Stomach (tissue), 9 donors: ENCODE measurements around the gene UNC45A. TPM values are rescaled to one million over a fixed set of nuclear protein-coding genes. Genes with fewer than 3 reads are reported as not detected.
"Not testable (repeated sequence)": the region's sequence is repeated elsewhere in the genome, so short reads cannot be mapped to it uniquely, and the experiment has no call there.

Experiments
- DNase-seq, 2 donors: peaks; one replicate each; pipeline versions ENCODE4 v3.0.0 to v3.0.0-alpha.2; 2013 to 2019
- H3K27ac ChIP-seq, 5 donors: fragments of 200-600 bp in 4 of 5; sonication (generic) in 4 of 5; one replicate each; pipeline ENCODE4 v1.5.1; 2013 to 2019; ENCODE audit warnings: mild to moderate bottlenecking in 1 of 5, moderate library complexity in 1 of 5
- H3K27me3 ChIP-seq, 3 donors: fragments of 200-600 bp; sonication (generic); one replicate each; pipeline ENCODE4 v1.5.1; 2017 to 2019; ENCODE audit warnings: mixed run types in 1 of 3
- H3K36me3 ChIP-seq, 4 donors: fragments of 200-600 bp; sonication (generic); 1 replicate in 3 of 4; 2 replicates in 1 of 4; pipeline ENCODE4 v1.5.1; 2016 to 2019
- H3K4me1 ChIP-seq, 4 donors: fragments of 200-600 bp; sonication (generic); one replicate each; pipeline ENCODE4 v1.5.1; 2016 to 2019
- H3K4me3 ChIP-seq, 4 donors: fragments of 200-600 bp; sonication (generic) in 3 of 4; one replicate each; pipeline ENCODE4 v1.5.1; 2016 to 2019; ENCODE audit warnings: mild to moderate bottlenecking in 1 of 4
- H3K9me3 ChIP-seq, 4 donors: fragments of 200-600 bp; sonication (generic); one replicate each; pipeline ENCODE4 v1.5.1; 2016 to 2019
- CTCF ChIP-seq, 7 experiments: fragments of 450-650 bp in 4 of 7; fragments of 200-600 bp in 3 of 7; sonication (generic) in 3 of 7; IDR thresholded peaks; one replicate each; pipeline ENCODE4 v1.5.1; 2016 to 2019; ENCODE audit warnings: antibody characterized with exemption in 7 of 7, control low read depth in 2 of 7, mild to moderate bottlenecking in 1 of 7
- EP300 ChIP-seq: sonication (generic); formaldehyde crosslinking; IDR thresholded peaks from one replicate; pipeline ENCODE4 v1.6.1; 2017; ENCODE audit warnings: antibody characterized with exemption
- POLR2A ChIP-seq, 4 donors: fragments of 450-650 bp; IDR thresholded peaks; one replicate each; pipeline ENCODE4 v1.6.1; 2016; ENCODE audit warnings: antibody characterized with exemption in 4 of 4, control low read depth in 2 of 4, mild to moderate bottlenecking in 1 of 4, moderate library complexity in 1 of 4
- POLR2AphosphoS5 ChIP-seq, 3 donors: sonication (generic); formaldehyde crosslinking; IDR thresholded peaks; one replicate each; pipeline ENCODE4 v1.6.1; 2016; ENCODE audit warnings: antibody characterized with exemption in 3 of 3
- WGBS, 5 donors: extraction: QIAGEN DNeasy Blood & Tissue Kit in 3 of 5; methylation state at CpG; one replicate each; pipeline versions ENCODE4 v1.1.5 to v1.1.7; 2013 to 2018; 5-methylcytosine and 5-hydroxymethylcytosine counted together
- intact Hi-C: fragments of 100-400 bp; cut with DNase I; formaldehyde crosslinking; loops from one replicate; pipeline ENCODE4 v1.15.1; 2023; ENCODE audit warnings: low total_unique reads
- polyA plus RNA-seq, 3 donors: library from polyadenylated mRNA; stranded (reverse); fragments of 200-250 nt; gene quantifications; one replicate each; pipeline ENCODE4 v1.2.3, GENCODE V29; 2013
- total RNA-seq, 5 donors: library from RNA; depleted of rRNA; stranded (reverse); fragments of >200 nt; gene quantifications; one replicate each; pipeline versions ENCODE4 v1.1.0 to v1.2.3, GENCODE V29; 2014 to 2016
- donor health status: healthy with polysubstance abuse.
- donor health status: Bipolar disorder and iron deficiency.
- donor health status: healthy.

Gene UNC45A
- total and polyA plus RNA-seq, 8 donors, result 28.0 to 63.8 (median 43.0) TPM

- WGBS, 5 donors, result 91 to 98% (median 96%) methylated on average over 8 to 11 of the region's 11 CpGs
- intact Hi-C loops, result no loop called here
- peaks cover 60 to 67% (median 66%) of the 10 kb centered on the region in 4 donors for H3K36me3 ChIP-seq
- H3K4me3 ChIP-seq, result no peak overlapping the region
- no peak overlapping the region for H3K27ac ChIP-seq
- peaks cover 19 to 38% (median 30%) of the 10 kb centered on the region in 4 donors for H3K4me1 ChIP-seq
- no peak for DNase-seq
- TF ChIP-seq CTCF (IDR thresholded peaks at IDR 0.05) (no peak), EP300 (no peak), POLR2A (IDR thresholded peaks at IDR 0.05) (no peak)
- no peaks in the 10 kb centered on the region for H3K9me3 ChIP-seq
- no peaks in the 10 kb centered on the region for H3K27me3 ChIP-seq
These were observed 28.8 kb upstream of the UNC45A start for GRCh38 chr15:90906181-90906849.

GRCh38 chr15:90907051-90907660, 27.9 kb upstream of the UNC45A start:
- no peak for DNase-seq
- Histone ChIP-seq H3K27ac (no peak overlapping the region), H3K4me1 (peaks cover 14 to 33% (median 22%) of the 10 kb centered on the region in 4 donors), H3K4me3 (no peak overlapping the region), H3K27me3 (no peaks in the 10 kb centered on the region), H3K9me3 (no peaks in the 10 kb centered on the region), H3K36me3 (peaks cover 68 to 75% (median 75%) of the 10 kb centered on the region in 4 donors)
- TF ChIP-seq EP300, result no peak
- intact Hi-C loops, result no loop called here
- 69 to 90% (median 87%) methylated on average over 11 to 15 of the region's 15 CpGs for WGBS, 5 donors

- WGBS, 5 donors, result 71 to 83% (median 79%) methylated on average over 9 of the region's 9 CpGs
- no peak overlapping the region for H3K4me3 ChIP-seq
- H3K4me1 ChIP-seq, result peaks cover 14 to 30% (median 21%) of the 10 kb centered on the region in 4 donors
- H3K9me3 ChIP-seq, result no peaks in the 10 kb centered on the region
- no peaks in the 10 kb centered on the region for H3K27me3 ChIP-seq
- H3K36me3 ChIP-seq, result peaks cover 76 to 84% (median 83%) of the 10 kb centered on the region in 4 donors
- DNase-seq, result no peak
- peak overlapping the region in 1 of 5 donors; percentile 34 for H3K27ac ChIP-seq
- intact Hi-C loops, result no loop called here
- TF ChIP-seq EP300, result no peak
These were observed 27.1 kb upstream of the UNC45A start for GRCh38 chr15:90907838-90908507.

GRCh38 chr15:90909449-90909848, 25.6 kb upstream of the UNC45A start:
- H3K4me3 ChIP-seq, DNase-seq, H3K27ac ChIP-seq, H3K9me3 ChIP-seq, intact Hi-C loops, H3K27me3 ChIP-seq: not testable (repeated sequence)
- 73 to 88% (median 80%) methylated on average over 11 of the region's 11 CpGs for WGBS, 5 donors
- Histone ChIP-seq H3K36me3 (peaks cover 91 to 98% (median 98%) of the 10 kb centered on the region in 4 donors), H3K4me1 (peaks cover 4 to 16% (median 7%) of the 10 kb centered on the region in 4 donors)

GRCh38 chr15:90909976-90910375, 25.1 kb upstream of the UNC45A start:
- no peaks in the 10 kb centered on the region for H3K9me3 ChIP-seq
- no peak overlapping the region for H3K27ac ChIP-seq
- TF ChIP-seq POLR2AphosphoS5 (IDR thresholded peaks at IDR 0.05) (no peak), CTCF (IDR thresholded peaks at IDR 0.05) (no peak), POLR2A (IDR thresholded peaks at IDR 0.05) (no peak), EP300 (no peak)
- peaks cover 0 to 10% (median 2%) of the 10 kb centered on the region in 4 donors for H3K4me1 ChIP-seq
- WGBS, 5 donors, result 93 to 100% (median 96%) methylated on average over 7 to 8 of the region's 8 CpGs
- intact Hi-C loops, result no loop called here
- no peak overlapping the region for H3K4me3 ChIP-seq
- peaks cover 91 to 100% (median 100%) of the 10 kb centered on the region in 4 donors for H3K36me3 ChIP-seq
- no peaks in the 10 kb centered on the region for H3K27me3 ChIP-seq
- DNase-seq, result no peak
